ENCODE measurements around the gene CSN1S1. TPM values are rescaled to one million over a fixed set of nuclear protein-coding genes. Genes with fewer than 3 reads are reported as not detected.
"Not testable (repeated sequence)": the region's sequence is repeated elsewhere in the genome, so short reads cannot be mapped to it uniquely, and the experiment has no call there.

Gene CSN1S1, protein sequence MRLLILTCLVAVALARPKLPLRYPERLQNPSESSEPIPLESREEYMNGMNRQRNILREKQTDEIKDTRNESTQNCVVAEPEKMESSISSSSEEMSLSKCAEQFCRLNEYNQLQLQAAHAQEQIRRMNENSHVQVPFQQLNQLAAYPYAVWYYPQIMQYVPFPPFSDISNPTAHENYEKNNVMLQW
- not detected in 2 replicates for total RNA-seq

DNA sequence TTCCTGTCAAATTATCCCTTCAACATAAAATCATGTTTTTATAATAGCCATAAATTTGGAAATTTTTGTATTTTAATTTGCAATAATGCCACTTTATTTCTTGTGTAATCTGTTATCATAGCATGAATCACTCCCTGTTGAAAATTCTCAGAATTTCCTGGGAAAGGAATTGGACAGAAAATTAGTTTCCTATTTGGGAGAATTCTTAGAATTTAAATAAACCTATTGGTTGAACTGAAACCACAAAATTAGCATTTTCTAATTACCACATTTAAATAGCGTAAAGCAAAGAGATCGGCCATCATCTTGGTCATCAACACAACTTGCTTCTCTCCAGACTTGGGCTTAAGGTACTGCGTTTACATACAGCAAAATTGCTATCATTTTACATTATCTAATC is at the start of gene CSN1S1:
Gene CSN1S1 (plus strand): TSS at position 301 of the 400 bp plus-strand sequence. CDS start 1,488 bp downstream, outside the sequence.
- no peak for DNase-seq (ENCODE audit: low read depth)

DNA sequence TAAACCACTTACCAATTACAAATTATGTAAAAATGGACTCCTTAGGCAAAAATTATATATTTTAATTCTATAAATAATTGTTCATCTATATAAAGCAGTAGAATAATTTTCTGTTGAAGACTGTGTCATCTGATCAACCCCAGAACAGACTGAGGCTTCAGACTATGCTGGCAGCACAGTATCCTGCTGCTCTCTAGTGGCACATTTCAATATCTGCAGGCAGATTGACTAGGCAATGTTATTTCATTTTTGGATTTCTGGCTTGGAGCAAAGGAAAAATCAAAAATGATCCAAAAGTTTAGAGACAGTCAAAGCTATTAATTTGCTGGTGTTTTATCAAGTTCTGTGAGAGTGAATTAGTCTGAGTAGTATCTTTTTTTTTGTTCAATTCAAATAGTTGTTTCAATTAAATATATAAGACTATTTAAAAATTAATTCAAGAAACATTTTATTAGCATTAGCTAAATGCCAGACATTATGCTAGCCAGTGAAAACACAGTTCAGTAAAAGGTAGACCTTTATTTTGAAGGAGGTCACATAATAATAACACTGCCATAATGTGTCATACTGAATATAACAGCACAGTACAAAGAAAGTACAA is 49.6 kb upstream of the CSN1S1 start:
- DNase-seq (ENCODE audit: low read depth): peak; percentile 53

DNA sequence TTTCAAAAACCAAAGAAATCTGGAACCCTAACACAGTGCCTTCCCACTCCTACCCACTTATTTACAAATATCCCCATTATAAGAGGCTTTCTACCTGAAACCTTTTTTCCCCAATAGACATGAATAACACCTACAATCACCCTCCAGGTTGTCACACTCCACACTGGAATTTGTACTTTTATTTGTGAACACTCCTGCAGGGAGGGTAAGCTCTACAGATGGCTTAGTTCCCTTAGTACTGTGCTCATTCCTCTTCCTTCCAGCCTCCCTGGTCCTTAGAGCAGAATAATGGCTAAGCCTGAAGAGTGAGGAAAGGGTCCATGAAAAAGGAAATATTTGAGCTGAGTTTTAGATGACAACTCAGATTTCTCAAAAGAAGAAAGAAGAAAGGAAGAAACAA is 48.7 kb upstream of the CSN1S1 start:
- no peak for DNase-seq (ENCODE audit: low read depth)

DNA sequence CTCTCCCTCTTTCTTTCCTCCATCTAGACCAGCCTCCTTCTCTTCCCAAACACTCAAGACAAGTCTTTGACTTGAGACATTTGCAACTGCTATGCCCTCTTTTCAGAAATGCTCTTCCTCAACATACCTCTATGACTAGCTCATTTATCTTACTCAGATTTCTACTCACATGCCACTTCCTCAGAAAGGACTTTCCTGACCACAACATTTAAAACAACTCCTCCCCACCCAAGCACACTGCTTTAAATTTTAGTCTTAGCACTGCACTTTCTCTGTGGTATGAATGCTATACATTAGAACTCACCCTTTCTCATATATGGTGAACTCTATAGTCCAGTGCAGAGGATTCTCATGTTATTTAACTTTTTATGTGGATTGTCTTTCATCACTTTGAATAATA is 42.5 kb upstream of the CSN1S1 start:
- peak; percentile 7 for DNase-seq (ENCODE audit: low read depth)

DNA sequence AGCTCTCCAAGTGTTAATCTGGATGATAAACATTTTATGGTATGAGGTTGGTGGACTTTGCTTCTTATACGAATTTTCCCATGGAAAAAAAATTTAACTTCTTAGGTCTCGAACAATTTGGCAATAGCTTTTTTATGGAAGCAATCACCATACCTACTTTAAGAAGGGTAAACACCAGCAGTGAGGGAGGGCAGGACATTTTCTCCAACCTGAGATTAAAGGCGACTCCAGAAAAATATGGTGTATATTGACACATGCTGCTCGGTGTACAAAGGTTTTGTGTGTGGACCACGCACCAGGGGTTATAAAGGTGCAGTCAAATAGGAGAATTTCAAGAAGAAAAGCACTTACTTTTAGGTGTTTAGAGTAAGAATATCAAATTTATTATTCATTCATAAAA is 36.7 kb upstream of the CSN1S1 start:
- DNase-seq (ENCODE audit: low read depth): no peak

DNA sequence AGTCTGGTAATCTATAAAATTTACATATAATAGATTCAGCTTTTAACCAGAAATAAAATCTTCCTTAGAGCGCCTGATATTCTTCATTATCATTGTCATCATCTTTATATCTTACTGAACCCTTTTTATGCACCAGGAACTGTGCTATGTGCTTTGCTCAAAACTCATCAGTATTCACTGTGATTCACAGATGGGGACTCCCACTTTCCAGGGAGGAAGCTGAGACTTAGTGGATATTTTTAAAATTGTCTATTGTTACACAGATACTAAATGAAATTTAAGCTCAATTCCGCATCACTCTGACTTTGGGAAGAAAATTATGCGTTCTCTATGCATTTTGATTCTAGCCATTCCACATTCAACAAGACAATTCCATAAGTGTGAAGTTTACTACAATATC is 36.1 kb upstream of the CSN1S1 start:
- no peak for DNase-seq (ENCODE audit: low read depth)

DNA sequence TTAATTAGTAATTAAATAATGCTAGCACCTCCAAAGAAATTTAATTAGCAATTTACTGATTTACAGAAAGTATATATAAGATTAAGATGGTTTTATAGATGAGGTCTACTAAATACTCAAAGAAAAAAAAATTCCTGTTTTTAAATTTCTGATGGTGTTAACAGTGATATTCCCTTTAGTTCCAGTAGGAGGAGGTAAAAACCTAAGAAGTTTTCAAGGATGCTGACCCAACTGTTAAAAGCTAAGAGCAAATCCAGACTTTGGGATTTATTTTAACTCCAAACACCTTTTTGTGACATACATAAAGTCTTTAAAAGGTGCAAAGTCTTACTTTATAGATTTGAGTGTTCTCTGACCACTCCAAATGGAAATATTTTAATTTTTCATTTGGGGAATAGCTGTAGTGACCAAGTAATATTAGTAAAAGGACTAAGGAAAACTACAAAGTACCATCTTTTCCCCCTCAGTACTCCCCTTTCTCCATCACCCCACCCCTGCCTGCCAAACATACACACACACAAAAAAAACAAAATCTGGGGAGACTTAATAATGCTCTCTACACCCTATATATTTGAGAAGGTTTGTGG is 34.2 kb upstream of the CSN1S1 start:
- peak; percentile 22 for DNase-seq (ENCODE audit: low read depth)

DNA sequence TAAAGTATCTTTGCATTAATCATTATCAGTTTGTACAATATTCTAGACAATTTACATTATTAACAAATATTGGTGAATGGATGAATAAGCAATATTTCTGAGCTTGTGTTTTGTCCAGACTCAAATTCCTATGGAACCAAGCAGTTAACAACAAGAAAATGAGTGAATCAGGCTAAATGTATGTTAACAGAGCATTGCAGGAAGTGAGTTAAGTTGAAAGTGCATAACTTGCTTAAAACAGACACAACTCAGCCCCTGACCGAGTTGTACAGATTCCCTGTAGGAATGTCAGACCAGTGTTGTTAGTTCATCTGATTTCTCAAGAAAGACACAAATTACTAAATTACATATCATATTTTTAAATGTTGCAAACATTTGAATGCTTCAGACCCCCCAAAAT is 23.7 kb upstream of the CSN1S1 start:
- no peak for DNase-seq (ENCODE audit: low read depth)

DNA sequence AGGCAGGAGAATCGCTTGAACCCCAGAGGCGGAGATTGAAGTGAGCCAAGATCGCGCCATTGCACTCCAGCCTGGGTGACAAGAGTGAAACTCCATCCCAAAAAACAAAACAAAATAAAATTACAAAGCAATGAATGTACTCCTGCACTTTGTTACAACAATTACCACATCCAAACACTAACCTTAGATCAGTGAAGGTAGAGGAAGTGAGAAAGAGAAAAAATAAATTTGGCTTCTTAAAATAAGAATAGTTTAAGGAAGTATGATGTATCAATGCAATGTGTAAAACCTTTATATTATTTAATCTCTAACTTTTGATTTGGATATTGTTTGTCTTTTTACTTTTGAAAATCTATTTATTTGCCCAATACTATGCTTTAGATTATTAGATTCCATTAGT is 21.7 kb upstream of the CSN1S1 start:
- DNase-seq (ENCODE audit: low read depth): no peak

DNA sequence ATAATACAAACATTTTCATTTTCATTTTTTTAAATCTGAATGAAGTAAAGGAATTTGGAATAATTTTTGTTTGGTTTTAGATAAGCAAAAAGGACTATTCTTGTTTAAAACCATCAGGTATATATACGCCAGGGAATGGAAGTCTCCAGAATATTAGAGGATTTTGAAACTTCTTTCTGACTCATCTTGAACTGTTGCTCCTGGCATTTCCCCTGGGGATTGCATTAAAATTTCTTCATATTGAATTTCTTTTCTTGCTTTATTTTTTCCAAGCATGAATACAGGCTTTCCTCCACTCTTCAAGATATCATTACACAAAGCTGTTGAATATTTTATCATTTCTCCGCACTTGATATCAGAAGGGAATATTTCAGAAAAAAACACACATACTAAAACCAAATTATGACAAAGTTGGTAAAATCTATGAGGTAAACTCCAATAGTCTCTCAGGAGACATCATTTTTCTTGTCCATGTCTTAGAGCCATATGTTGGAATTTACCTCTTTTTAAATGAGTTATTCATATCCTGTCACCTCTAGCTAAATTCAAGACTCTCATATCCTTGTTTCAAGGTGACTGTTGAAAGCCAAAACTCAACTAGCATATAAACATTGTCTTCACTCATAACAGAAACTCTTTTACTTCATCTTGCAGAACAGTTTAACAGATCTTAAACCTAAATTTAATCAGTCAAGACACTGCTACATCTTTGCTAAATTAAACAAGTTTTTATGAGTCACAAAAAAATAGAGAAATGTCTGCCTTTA is 20.7 kb upstream of the CSN1S1 start:
- no peak for DNase-seq (ENCODE audit: low read depth)

DNA sequence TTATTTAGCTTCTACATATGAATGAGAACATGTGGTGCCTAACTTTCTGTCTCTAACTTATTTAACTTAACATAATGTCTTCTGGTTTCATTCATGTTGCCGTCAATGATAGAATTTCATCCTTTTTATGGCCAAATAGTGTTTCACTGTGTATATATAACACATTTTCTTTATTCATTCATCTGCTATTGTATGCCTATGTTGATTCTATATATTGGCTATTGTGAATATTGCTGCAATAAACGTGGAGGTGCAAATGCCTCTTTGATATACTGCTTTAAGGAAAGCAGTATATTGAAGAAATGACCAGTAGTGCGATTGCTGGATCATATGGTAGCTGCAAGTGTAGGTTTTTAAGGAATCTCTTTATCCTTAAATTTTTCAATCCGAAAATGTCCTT is 10.0 kb upstream of the CSN1S1 start:
- no peak for DNase-seq (ENCODE audit: low read depth)

DNA sequence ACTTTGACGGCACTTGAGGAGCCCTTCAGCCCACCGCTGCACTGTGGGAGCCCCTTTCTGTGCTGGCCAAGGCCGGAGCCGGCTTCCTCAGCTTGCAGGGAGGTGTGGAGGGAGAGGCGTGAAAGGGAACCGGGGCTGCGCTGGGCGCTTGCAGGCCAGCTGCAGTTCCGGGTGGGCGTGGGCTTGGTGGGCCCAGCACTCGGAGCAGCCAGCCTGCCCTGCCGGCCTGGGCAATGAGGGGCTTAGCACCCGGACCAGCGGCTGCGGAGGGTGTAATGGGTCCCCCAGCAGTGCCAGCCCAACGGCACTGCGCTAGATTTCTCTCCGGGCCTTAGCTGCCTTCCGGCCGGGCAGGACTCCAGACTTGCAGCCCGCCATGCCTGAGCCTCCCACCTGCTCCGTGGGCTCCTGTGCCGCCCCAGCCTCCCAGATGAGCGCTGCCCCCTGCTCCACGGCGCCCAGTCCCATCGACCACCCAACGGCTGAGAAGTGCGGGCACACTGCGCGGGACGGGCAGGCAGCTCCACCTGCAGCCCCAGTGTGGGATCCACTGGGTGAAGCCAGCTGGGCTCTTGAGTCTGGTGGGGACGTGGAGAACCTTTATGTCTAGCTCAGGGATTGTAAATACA is 7.0 kb upstream of the CSN1S1 start:
- not testable (repeated sequence) for DNase-seq (ENCODE audit: low read depth)

DNA sequence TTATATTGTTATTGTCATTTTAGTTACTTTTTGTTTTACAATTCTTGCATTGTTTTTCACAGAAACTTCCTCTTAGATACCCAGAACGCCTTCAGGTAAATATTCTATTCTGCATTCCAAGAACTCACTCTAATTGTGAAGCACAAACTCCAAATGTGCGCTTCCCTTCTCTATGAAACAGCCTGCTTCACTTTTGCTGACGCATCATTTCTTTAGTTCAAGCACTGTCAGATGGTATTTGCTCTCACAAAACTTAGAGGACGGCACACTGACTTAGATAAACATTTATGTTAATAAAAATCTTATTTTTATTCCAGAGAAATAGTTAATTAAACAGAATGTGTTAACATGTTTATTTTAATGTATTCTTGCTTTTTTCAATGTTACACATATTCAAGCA is 3.3 kb downstream of the CSN1S1 start:
- DNase-seq (ENCODE audit: low read depth): no peak

DNA sequence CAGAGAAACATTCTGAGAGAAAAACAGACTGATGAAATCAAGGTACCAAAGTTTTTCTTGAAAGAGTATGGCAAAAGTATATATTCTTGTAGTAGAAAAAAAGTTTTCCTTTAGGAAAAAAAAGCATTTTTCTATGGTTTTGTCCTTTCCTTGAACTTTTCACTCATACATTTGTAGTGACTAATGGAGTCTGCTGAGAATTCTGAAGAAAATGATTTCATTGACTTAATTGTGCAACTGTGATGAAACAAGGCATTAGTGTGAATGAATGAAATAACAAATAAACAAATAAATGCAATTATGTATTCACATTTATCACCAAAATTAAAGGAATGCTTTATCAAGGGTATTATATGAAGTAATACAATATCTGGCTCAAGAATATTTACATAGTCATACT is 5.7 kb downstream of the CSN1S1 start:
- peak; percentile 7 for DNase-seq (ENCODE audit: low read depth)

DNA sequence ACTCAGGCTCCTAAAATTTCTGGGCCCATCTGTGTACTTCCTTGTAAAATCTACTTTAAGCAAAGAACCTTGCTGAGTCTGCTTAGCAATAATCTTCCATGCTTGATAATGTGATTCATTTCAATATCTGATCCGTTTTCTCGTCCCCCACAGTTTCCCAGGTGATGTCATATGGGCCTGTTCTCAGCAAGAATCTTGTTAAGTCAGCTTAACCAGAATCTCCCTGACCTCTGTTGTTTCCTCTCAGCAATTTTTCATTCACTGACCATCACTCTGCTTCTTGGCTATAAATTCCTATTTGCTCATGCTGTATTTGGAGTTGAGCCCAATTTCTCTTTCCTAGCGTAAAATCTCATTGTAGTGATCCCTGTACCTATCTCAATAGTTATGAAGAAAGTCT is 20.7 kb downstream of the CSN1S1 start:
- peak; percentile 1 for DNase-seq (ENCODE audit: low read depth)

DNA sequence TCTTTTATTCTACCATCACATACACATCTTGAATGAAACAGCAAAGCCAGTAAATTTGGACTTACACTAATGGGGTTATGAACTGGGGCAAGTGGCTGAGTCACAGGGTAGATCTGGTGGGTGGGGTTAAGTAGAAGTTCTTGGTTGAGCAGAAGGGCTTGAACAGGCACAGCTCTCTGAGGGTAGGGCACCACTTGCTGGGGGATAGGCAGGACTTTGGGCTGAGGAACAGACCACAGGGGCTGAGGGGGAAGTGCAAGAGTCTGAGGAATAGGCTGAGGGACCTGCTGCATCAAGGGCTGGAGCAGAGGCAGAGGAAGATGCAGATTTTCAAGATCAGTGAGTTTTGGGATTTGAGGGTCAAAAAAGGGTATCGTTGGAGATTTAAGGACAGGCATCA is 26.3 kb downstream of the CSN1S1 start:
- DNase-seq (ENCODE audit: low read depth): peak; percentile 1

DNA sequence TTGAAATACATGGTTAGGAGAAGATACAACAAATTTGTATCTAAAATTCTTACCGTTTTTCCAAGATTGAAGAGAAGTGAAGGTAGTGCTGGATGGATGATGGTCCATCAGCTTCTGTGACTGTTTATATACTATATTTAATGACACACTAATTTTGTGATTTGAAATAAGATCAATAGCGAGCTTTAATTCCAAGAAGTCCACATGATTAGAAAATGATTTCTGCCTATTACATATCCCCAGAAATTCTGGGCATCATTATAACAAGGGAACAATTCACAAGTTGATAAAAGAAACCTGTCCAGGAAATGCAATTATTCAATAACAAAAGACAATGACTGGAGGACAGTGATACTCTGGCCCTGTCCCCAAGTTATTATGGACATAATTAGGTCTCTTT is 34.8 kb downstream of the CSN1S1 start, which contains the start of gene CSN2:
Gene CSN2 (minus strand): TSS at position 101 of the 400 bp plus-strand sequence. CDS start 4,733 bp downstream, outside the sequence.
- no peak for DNase-seq (ENCODE audit: low read depth)

DNA sequence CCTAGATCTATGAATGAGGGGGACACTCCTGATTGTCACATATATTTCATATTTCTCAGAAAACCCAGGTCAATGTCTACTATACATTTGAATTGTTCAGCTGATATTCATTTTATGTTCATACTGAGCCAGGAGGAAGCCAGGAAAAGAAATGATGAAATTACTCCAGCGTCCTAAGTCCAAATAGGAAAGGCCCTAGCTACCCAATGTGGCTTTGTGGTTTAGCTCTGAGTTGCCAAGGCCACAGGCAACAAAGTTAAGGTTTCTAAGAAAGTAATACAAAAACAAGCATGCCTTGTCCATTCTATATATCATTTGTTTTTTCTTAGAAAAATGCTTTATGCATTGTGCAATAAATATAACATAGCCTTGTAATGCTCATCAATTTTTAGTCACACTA is 39.2 kb downstream of the CSN1S1 start:
- peak; percentile 13 for DNase-seq (ENCODE audit: low read depth)

DNA sequence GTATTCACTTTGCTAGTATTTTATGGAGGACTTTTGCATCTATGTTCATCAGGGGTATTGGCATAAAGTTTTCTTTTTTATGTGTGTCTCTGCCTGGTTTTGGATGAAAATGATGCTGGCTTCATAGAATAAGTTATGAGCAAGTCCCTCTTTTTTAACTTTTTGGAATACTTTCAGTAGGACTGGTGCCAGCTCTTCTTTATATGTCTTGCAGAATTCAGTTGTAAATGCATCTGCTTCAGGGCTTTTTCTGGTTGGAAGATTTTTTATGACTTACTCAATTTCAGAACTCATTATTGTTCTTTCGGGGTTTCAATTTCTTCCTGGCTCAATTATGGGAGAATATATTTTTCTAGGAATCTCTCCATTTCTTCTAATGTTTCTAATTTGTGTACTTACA is 43.8 kb downstream of the CSN1S1 start:
- no peak for DNase-seq (ENCODE audit: low read depth)

DNA sequence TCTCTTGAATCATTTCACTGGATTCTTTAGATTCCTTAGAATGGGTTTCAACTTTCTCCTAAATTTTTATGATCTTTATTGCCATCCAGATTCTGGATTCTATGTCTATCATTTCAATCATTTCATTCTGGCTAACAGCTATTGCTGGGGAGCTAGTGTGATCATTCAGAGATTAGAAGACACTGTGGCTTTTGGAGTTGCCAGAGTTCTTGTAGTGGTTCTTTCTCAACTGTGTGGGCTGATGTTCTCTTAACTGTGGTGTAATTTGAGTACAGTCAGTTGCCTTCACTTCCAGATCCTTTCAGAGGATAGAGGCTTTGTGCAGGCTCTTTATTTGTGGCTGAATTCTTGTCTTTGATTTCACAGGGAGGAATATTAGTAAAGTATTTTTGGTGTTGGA is 46.7 kb downstream of the CSN1S1 start:
- no peak for DNase-seq (ENCODE audit: low read depth)

DNA sequence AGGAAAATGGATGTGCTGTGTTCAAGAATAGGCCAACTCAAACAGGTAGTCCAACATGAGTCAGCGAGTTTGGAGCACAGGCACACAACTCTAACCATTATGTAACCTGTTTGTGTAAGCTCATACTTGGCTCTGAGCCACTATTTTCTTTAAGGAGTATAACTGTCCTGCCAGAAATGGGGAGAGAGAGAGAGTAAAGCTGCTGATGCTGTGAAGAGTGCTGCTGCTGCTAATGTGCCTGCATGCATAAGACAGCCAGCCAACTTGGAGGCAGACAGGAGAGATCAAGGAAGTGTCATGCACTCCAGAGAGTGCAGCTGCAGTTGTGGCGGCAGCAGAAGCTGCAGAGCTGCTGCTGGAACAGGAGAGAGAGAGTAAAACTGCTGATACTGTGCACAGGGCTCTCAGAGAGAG is 53.2 kb downstream of the CSN1S1 start:
- DNase-seq (ENCODE audit: low read depth): peak; percentile 80

DNA sequence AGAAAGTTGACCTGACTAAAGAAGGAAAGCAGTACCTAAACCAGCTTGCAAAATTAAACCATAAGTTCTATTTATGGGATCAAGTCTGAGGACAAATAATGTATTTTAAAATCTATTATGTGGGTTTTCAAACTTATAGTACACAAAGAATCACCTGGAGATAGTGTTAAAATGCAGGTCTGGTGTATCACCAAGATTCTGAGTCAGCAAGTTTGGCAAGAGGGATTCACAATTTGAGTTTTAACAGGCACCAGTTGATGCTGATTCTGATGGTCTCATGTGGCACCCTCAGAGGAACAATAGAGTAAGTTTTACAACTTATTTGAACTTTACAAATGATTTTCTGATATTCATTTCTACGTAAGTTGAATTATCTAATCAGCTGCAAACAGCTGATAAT is 55.8 kb downstream of the CSN1S1 start:
- DNase-seq (ENCODE audit: low read depth): no peak

Measured in renal cortical epithelial cell (primary cell).